ENCODE data around the gene EIF5. TPM values are rescaled to one million over a fixed set of nuclear protein-coding genes. Genes with fewer than 3 reads are reported as not detected.

Gene EIF5
- total RNA-seq, 1 donor = 322 TPM

- no peak for TF ChIP-seq CTCF (IDR thresholded peaks at IDR 0.05; ENCODE audit: insufficient read depth, low read length)
- DNase-seq (ENCODE audit: low read depth) = peak; percentile 63
These were observed 896 bp downstream of the EIF5 start for GRCh38 chr14:103334644-103335622.

GRCh38 chr14:103336191-103336590 is 2.2 kb downstream of the EIF5 start:
- peak overlapping the region; percentile 92 for H3K4me3 ChIP-seq (ENCODE audit: low read depth, low read length)
- DNase-seq (ENCODE audit: low read depth) = no peak
- TF ChIP-seq CTCF (IDR thresholded peaks at IDR 0.05; ENCODE audit: insufficient read depth, low read length) = no peak

More at GRCh38 chr14:103334644-103335622, 896 bp downstream of the EIF5 start:
- peak overlapping the region; percentile 92 for H3K4me3 ChIP-seq (ENCODE audit: low read depth, low read length)

GRCh38 chr14:103337794-103338193 is 3.8 kb downstream of the EIF5 start:
- no peak for DNase-seq (ENCODE audit: low read depth)
- TF ChIP-seq CTCF (IDR thresholded peaks at IDR 0.05; ENCODE audit: insufficient read depth, low read length) = no peak
- no peak overlapping the region for H3K4me3 ChIP-seq (ENCODE audit: low read depth, low read length)

- no peak for TF ChIP-seq CTCF (IDR thresholded peaks at IDR 0.05; ENCODE audit: insufficient read depth, low read length)
- no peak overlapping the region for H3K4me3 ChIP-seq (ENCODE audit: low read depth, low read length)
- no peak for DNase-seq (ENCODE audit: low read depth)
These were observed 5.5 kb downstream of the EIF5 start for GRCh38 chr14:103339561-103339960.

GRCh38 chr14:103340480-103341212 is 6.6 kb downstream of the EIF5 start:
- no peak for DNase-seq (ENCODE audit: low read depth)

More at GRCh38 chr14:103340480-103341212, 6.6 kb downstream of the EIF5 start:
- H3K4me3 ChIP-seq (ENCODE audit: low read depth, low read length) = no peak overlapping the region
- no peak for TF ChIP-seq CTCF (IDR thresholded peaks at IDR 0.05; ENCODE audit: insufficient read depth, low read length)
